ENCODE measurements around the gene ARSI.

ARSI gene

GRCh38 chr5:150278916-150279315, 23.8 kb downstream of the ARSI start:
- DNase-seq (ENCODE audit: low read depth, low spot score), result no peak

GRCh38 chr5:150278046-150278730, 24.5 kb downstream of the ARSI start:
- no peak overlapping the region for H3K4me3 ChIP-seq (ENCODE audit: low read length)
- no peak for DNase-seq (ENCODE audit: low read depth, low spot score)

More at GRCh38 chr5:150278916-150279315, 23.8 kb downstream of the ARSI start:
- H3K4me3 ChIP-seq (ENCODE audit: low read length), result no peak overlapping the region

GRCh38 chr5:150277043-150277442, 25.7 kb downstream of the ARSI start:
- DNase-seq (ENCODE audit: low read depth, low spot score), result no peak

GRCh38 chr5:150274811-150275210, 27.9 kb downstream of the ARSI start:
- no peak overlapping the region for H3K4me3 ChIP-seq (ENCODE audit: low read length)
- no peak for DNase-seq (ENCODE audit: low read depth, low spot score)

More at GRCh38 chr5:150277043-150277442, 25.7 kb downstream of the ARSI start:
- no peak overlapping the region for H3K4me3 ChIP-seq (ENCODE audit: low read length)

- no peak for DNase-seq (ENCODE audit: low read depth, low spot score)
Observed at GRCh38 chr5:150272531-150272930, 30.2 kb downstream of the ARSI start.

GRCh38 chr5:150271923-150272322, 30.8 kb downstream of the ARSI start:
- no peak overlapping the region for H3K4me3 ChIP-seq (ENCODE audit: low read length)
- no peak for DNase-seq (ENCODE audit: low read depth, low spot score)

More at GRCh38 chr5:150272531-150272930, 30.2 kb downstream of the ARSI start:
- no peak overlapping the region for H3K4me3 ChIP-seq (ENCODE audit: low read length)

- H3K4me3 ChIP-seq (ENCODE audit: low read length), result no peak overlapping the region
- DNase-seq (ENCODE audit: low read depth, low spot score), result no peak
Observed at GRCh38 chr5:150271296-150271692, 31.4 kb downstream of the ARSI start.

GRCh38 chr5:150270541-150271295, 32.0 kb downstream of the ARSI start:
- H3K4me3 ChIP-seq (ENCODE audit: low read length), result no peak overlapping the region
- no peak for DNase-seq (ENCODE audit: low read depth, low spot score)

GRCh38 chr5:150266871-150267291, 35.8 kb downstream of the ARSI start:
- no peak for DNase-seq (ENCODE audit: low read depth, low spot score)

GRCh38 chr5:150265870-150266383, 36.8 kb downstream of the ARSI start:
- DNase-seq (ENCODE audit: low read depth, low spot score), result no peak
- no peak overlapping the region for H3K4me3 ChIP-seq (ENCODE audit: low read length)

More at GRCh38 chr5:150266871-150267291, 35.8 kb downstream of the ARSI start:
- H3K4me3 ChIP-seq (ENCODE audit: low read length), result no peak overlapping the region

- DNase-seq (ENCODE audit: low read depth, low spot score), result no peak
- H3K4me3 ChIP-seq (ENCODE audit: low read length), result no peak overlapping the region
Observed at GRCh38 chr5:150264667-150265603, 37.8 kb downstream of the ARSI start.

GRCh38 chr5:150263801-150264621, 38.7 kb downstream of the ARSI start:
- no peak for DNase-seq (ENCODE audit: low read depth, low spot score)
- H3K4me3 ChIP-seq (ENCODE audit: low read length), result no peak overlapping the region

GRCh38 chr5:150263375-150263775, 39.3 kb downstream of the ARSI start:
- no peak overlapping the region for H3K4me3 ChIP-seq (ENCODE audit: low read length)

GRCh38 chr5:150262502-150262901, 40.2 kb downstream of the ARSI start:
- H3K4me3 ChIP-seq (ENCODE audit: low read length), result no peak overlapping the region
- DNase-seq (ENCODE audit: low read depth, low spot score), result no peak

More at GRCh38 chr5:150263375-150263775, 39.3 kb downstream of the ARSI start:
- no peak for DNase-seq (ENCODE audit: low read depth, low spot score)

GRCh38 chr5:150261231-150261630, 41.5 kb downstream of the ARSI start:
- H3K4me3 ChIP-seq (ENCODE audit: low read length), result no peak overlapping the region
- no peak for DNase-seq (ENCODE audit: low read depth, low spot score)

- no peak overlapping the region for H3K4me3 ChIP-seq (ENCODE audit: low read length)
- no peak for DNase-seq (ENCODE audit: low read depth, low spot score)
Observed at GRCh38 chr5:150258130-150258529, 44.6 kb downstream of the ARSI start.

- DNase-seq (ENCODE audit: low read depth, low spot score), result no peak
Observed at GRCh38 chr5:150257424-150257823, 45.3 kb downstream of the ARSI start.

GRCh38 chr5:150256410-150257064, 46.2 kb downstream of the ARSI start:
- DNase-seq (ENCODE audit: low read depth, low spot score), result no peak
- no peak overlapping the region for H3K4me3 ChIP-seq (ENCODE audit: low read length)

More at GRCh38 chr5:150257424-150257823, 45.3 kb downstream of the ARSI start:
- H3K4me3 ChIP-seq (ENCODE audit: low read length), result no peak overlapping the region
